Subcutaneous adipose tissue (tissue), 4 donors: ENCODE results near the gene TMBIM1. TPM values are rescaled to one million over a fixed set of nuclear protein-coding genes. Genes with fewer than 3 reads are reported as not detected.

Experiments
- total RNA-seq, 4 donors: library from RNA; depleted of rRNA; stranded (reverse); fragments of >200 nt; gene quantifications; one replicate each; pipeline ENCODE4 v1.1.0, GENCODE V29; 2016
- TF ChIP-seq, protein P1 (sequence below): fragments of 450-650 bp; IDR thresholded peaks from one replicate; pipeline ENCODE4 v1.5.1; 2016; ENCODE audit warnings: low read depth, mild to moderate bottlenecking, control low read depth, antibody characterized with exemption, moderate library complexity

The TMBIM1 gene
- total RNA-seq, 4 donors from 2014 or later, result 246 to 398 (median 281) TPM

GRCh38 chr2:218315397-218315796, 23.1 kb upstream of the TMBIM1 start:
- TF ChIP-seq, protein P1, sequence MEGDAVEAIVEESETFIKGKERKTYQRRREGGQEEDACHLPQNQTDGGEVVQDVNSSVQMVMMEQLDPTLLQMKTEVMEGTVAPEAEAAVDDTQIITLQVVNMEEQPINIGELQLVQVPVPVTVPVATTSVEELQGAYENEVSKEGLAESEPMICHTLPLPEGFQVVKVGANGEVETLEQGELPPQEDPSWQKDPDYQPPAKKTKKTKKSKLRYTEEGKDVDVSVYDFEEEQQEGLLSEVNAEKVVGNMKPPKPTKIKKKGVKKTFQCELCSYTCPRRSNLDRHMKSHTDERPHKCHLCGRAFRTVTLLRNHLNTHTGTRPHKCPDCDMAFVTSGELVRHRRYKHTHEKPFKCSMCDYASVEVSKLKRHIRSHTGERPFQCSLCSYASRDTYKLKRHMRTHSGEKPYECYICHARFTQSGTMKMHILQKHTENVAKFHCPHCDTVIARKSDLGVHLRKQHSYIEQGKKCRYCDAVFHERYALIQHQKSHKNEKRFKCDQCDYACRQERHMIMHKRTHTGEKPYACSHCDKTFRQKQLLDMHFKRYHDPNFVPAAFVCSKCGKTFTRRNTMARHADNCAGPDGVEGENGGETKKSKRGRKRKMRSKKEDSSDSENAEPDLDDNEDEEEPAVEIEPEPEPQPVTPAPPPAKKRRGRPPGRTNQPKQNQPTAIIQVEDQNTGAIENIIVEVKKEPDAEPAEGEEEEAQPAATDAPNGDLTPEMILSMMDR, result no peak

- TF ChIP-seq, protein P1, result no peak
These were observed 21.1 kb upstream of the TMBIM1 start for GRCh38 chr2:218313356-218313755.

GRCh38 chr2:218312267-218312756, 20.0 kb upstream of the TMBIM1 start:
- TF ChIP-seq, protein P1, result no peak

GRCh38 chr2:218310853-218311540, 18.7 kb upstream of the TMBIM1 start:
- TF ChIP-seq, protein P1, result no peak

DNA sequence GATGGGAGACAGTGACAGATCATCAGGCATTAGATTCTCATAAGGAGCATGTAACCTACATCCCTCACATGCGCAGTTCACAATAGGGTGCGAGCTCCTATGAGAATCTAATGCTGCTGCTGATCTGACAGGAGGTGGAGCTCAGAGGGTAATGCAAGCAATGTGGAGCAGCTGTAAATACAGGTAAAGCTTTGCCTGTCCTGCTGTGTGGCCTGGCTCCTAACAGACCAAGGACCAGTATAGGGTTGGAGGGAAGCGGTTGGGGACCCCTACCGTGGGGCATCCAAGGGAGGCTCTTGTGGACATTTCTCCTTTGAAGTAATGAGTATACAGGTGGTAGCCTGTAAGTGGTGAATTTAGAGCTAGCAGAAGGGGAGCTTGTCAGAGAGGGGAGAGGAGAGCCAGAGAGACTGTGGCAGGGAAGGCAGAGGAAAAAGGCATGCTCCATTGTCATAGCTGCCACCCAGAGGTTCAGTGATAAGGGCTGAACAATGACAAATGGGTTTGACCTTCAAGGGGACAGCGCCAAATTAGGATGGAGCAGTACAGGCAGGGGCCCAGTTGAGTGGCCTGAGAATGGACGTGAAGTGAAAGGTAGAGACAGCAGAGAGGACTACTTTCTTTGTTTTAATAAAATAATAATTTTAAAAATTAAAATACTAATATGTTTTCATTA, 15.2 kb upstream of the TMBIM1 start:
- TF ChIP-seq, protein P1, result no peak

- TF ChIP-seq, protein P1, result no peak
These were observed 14.0 kb upstream of the TMBIM1 start for GRCh38 chr2:218306184-218306920.

DNA sequence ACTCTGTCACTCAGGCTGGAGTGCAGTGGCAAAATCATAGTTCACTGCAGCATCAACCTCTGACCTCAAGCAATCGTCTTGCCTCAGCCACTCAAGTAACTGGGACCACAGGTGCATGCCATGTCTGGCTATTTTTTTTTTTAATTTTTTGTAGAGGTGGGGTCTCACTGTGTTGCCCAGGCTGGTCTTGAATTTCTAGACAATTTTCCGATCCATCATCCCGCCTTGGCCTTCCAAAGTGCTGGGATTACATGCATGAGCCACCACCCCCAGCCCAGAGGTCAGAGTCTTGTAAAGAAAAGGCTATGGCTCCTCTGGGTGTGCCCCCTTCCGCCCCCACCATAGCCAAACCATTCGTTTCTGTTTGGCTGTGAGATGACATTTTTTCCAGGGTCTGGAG, 13.1 kb upstream of the TMBIM1 start:
- TF ChIP-seq, protein P1, result no peak
